Measurements from ENCODE around the gene DZIP3.

Gene DZIP3

GRCh38 chr3:108565506-108565905 lies 24.0 kb upstream of the DZIP3 start:
- H3K4me3 ChIP-seq (ENCODE audit: low read length, poor library complexity, severe bottlenecking), result no peak overlapping the region
- H3K79me2 ChIP-seq (ENCODE audit: insufficient read depth, low read length), result no peaks in the 10 kb centered on the region
- H3K27me3 ChIP-seq (ENCODE audit: insufficient read depth, low read length, poor library complexity, severe bottlenecking), result no peaks in the 10 kb centered on the region
- TF ChIP-seq CTCF (conservative IDR thresholded peaks at IDR 0.05; ENCODE audit: low read length) (no peak), EZH2phosphoT487 (IDR thresholded peaks at IDR 0.05; ENCODE audit: borderline replicate concordance) (no peak)
- no peak overlapping the region for H3K9ac ChIP-seq (ENCODE audit: low read depth, low read length, poor library complexity, severe bottlenecking)
- H2AFZ ChIP-seq (ENCODE audit: low read length), result no peak overlapping the region
- H3K4me2 ChIP-seq (ENCODE audit: low read depth, low read length, poor library complexity, severe bottlenecking), result no peak overlapping the region
- H3K36me3 ChIP-seq (ENCODE audit: insufficient read depth, low read length), result peaks cover 53% of the 10 kb centered on the region
- H3F3A ChIP-seq (ENCODE audit: low read depth), result no peaks in the 10 kb centered on the region
- H3K9me3 ChIP-seq (ENCODE audit: insufficient read depth, low read depth, low read length), result no peaks in the 10 kb centered on the region
- no peaks in the 10 kb centered on the region for H3K4me1 ChIP-seq (ENCODE audit: insufficient read depth, low read length, poor library complexity, severe bottlenecking)
- no peaks in the 10 kb centered on the region for H4K20me1 ChIP-seq (ENCODE audit: insufficient read depth, low read length, poor library complexity, severe bottlenecking)
- no peaks in the 10 kb centered on the region for H3K9me2 ChIP-seq (replicated peaks; ENCODE audit: low read depth, low read length)

GRCh38 chr3:108566599-108566998 lies 22.9 kb upstream of the DZIP3 start:
- no peaks in the 10 kb centered on the region for H3K27me3 ChIP-seq (ENCODE audit: insufficient read depth, low read length, poor library complexity, severe bottlenecking)
- H3K36me3 ChIP-seq (ENCODE audit: insufficient read depth, low read length), result peaks cover 52% of the 10 kb centered on the region
- H4K20me1 ChIP-seq (ENCODE audit: insufficient read depth, low read length, poor library complexity, severe bottlenecking), result no peaks in the 10 kb centered on the region
- no peak overlapping the region for H3K4me3 ChIP-seq (ENCODE audit: low read length, poor library complexity, severe bottlenecking)
- no peaks in the 10 kb centered on the region for H3K79me2 ChIP-seq (ENCODE audit: insufficient read depth, low read length)
- H2AFZ ChIP-seq (ENCODE audit: low read length), result no peak overlapping the region
- no peak for TF ChIP-seq CTCF (conservative IDR thresholded peaks at IDR 0.05; ENCODE audit: low read length)
- TF ChIP-seq EZH2phosphoT487 (IDR thresholded peaks at IDR 0.05; ENCODE audit: borderline replicate concordance), result no peak
- no peaks in the 10 kb centered on the region for H3K9me3 ChIP-seq (ENCODE audit: insufficient read depth, low read depth, low read length)
- no peak overlapping the region for H3K9ac ChIP-seq (ENCODE audit: low read depth, low read length, poor library complexity, severe bottlenecking)
- no peak overlapping the region for H3K4me2 ChIP-seq (ENCODE audit: low read depth, low read length, poor library complexity, severe bottlenecking)
- no peaks in the 10 kb centered on the region for H3K4me1 ChIP-seq (ENCODE audit: insufficient read depth, low read length, poor library complexity, severe bottlenecking)
- H3K9me2 ChIP-seq (replicated peaks; ENCODE audit: low read depth, low read length), result no peaks in the 10 kb centered on the region
- no peaks in the 10 kb centered on the region for H3F3A ChIP-seq (ENCODE audit: low read depth)

- Histone ChIP-seq H3K4me1 (ENCODE audit: insufficient read depth, low read length, poor library complexity, severe bottlenecking) (no peaks in the 10 kb centered on the region), H3K79me2 (ENCODE audit: insufficient read depth, low read length) (no peaks in the 10 kb centered on the region), H3K4me2 (ENCODE audit: low read depth, low read length, poor library complexity, severe bottlenecking) (no peak overlapping the region), H3K27me3 (ENCODE audit: insufficient read depth, low read length, poor library complexity, severe bottlenecking) (no peaks in the 10 kb centered on the region), H3K9me3 (ENCODE audit: insufficient read depth, low read depth, low read length) (no peaks in the 10 kb centered on the region), H3K36me3 (ENCODE audit: insufficient read depth, low read length) (peaks cover 55% of the 10 kb centered on the region), H4K20me1 (ENCODE audit: insufficient read depth, low read length, poor library complexity, severe bottlenecking) (no peaks in the 10 kb centered on the region), H3K9ac (ENCODE audit: low read depth, low read length, poor library complexity, severe bottlenecking) (no peak overlapping the region), H2AFZ (ENCODE audit: low read length) (no peak overlapping the region), H3K9me2 (replicated peaks; ENCODE audit: low read depth, low read length) (no peaks in the 10 kb centered on the region), H3F3A (ENCODE audit: low read depth) (no peaks in the 10 kb centered on the region), H3K4me3 (ENCODE audit: low read length, poor library complexity, severe bottlenecking) (no peak overlapping the region)
- TF ChIP-seq CTCF (conservative IDR thresholded peaks at IDR 0.05; ENCODE audit: low read length) (no peak), EZH2phosphoT487 (IDR thresholded peaks at IDR 0.05; ENCODE audit: borderline replicate concordance) (no peak)
Observed at GRCh38 chr3:108569336-108569735, 20.2 kb upstream of the DZIP3 start.

Data from Loucy (cell line).